ENCODE data around the gene MB.

Gene MB

DNA sequence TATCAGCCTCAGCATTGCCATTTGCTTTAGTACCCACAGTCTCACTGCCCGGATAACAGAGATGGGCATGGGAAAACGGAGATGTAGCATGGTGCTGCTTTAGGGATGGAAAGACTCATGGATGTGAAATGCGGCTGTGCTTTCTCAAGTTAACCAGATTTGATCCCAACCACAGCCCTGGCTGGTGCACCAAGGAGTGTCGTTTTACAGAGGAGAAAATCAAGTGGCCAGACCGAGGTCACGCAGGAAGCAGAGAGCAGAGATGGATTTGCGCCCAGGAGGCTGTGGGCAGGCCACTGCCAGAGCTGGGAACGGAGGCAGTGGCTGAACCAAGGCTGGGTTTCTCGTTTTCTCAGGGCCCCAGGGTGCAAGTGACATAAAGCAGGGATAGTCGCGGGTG lies 9.0 kb downstream of the MB start:
- no peak overlapping the region for H3K4me3 ChIP-seq (replicated peaks; ENCODE audit: low read depth, low read length)
- DNase-seq (ENCODE audit: extremely low read depth, insufficient read length), result no peak

DNA sequence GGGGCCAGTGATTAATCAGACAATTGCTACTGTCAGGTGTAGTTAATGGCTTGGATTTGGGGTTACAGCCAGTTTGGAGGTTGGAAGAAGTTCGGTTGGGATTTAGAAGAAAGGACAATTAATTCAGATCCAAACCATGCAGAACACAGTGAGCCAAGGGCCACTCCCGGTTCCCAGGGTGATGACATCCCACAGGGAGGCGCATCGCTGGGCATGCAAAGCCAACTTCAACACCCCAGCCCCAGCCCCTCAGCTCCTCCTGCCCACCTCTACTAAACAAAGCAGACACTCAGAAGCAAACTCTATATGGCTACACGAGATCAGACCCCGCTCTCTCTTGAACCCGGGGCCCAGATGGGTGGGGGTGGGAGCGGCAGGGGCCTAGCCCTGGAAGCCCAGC lies 10.2 kb downstream of the MB start:
- H3K36me3 ChIP-seq (ENCODE audit: control insufficient read depth, insufficient read depth, low read length), result no peaks in the 10 kb centered on the region
- DNase-seq (ENCODE audit: extremely low read depth, insufficient read length), result no peak
- TF ChIP-seq, protein P1, sequence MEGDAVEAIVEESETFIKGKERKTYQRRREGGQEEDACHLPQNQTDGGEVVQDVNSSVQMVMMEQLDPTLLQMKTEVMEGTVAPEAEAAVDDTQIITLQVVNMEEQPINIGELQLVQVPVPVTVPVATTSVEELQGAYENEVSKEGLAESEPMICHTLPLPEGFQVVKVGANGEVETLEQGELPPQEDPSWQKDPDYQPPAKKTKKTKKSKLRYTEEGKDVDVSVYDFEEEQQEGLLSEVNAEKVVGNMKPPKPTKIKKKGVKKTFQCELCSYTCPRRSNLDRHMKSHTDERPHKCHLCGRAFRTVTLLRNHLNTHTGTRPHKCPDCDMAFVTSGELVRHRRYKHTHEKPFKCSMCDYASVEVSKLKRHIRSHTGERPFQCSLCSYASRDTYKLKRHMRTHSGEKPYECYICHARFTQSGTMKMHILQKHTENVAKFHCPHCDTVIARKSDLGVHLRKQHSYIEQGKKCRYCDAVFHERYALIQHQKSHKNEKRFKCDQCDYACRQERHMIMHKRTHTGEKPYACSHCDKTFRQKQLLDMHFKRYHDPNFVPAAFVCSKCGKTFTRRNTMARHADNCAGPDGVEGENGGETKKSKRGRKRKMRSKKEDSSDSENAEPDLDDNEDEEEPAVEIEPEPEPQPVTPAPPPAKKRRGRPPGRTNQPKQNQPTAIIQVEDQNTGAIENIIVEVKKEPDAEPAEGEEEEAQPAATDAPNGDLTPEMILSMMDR (IDR thresholded peaks at IDR 0.05; ENCODE audit: insufficient read depth, low read length, poor library complexity, severe bottlenecking), result no peak
- H3K27me3 ChIP-seq (replicated peaks; ENCODE audit: control insufficient read depth, insufficient read depth, low read length), result peaks cover 2% of the 10 kb centered on the region
- no peak overlapping the region for H3K4me3 ChIP-seq (replicated peaks; ENCODE audit: low read depth, low read length)

More for the DNA sequence above, 9.0 kb downstream of the MB start:
- peaks cover 2% of the 10 kb centered on the region for H3K27me3 ChIP-seq (replicated peaks; ENCODE audit: control insufficient read depth, insufficient read depth, low read length)
- TF ChIP-seq, protein P1 (IDR thresholded peaks at IDR 0.05; ENCODE audit: insufficient read depth, low read length, poor library complexity, severe bottlenecking), result no peak
- no peaks in the 10 kb centered on the region for H3K36me3 ChIP-seq (ENCODE audit: control insufficient read depth, insufficient read depth, low read length)

DNA sequence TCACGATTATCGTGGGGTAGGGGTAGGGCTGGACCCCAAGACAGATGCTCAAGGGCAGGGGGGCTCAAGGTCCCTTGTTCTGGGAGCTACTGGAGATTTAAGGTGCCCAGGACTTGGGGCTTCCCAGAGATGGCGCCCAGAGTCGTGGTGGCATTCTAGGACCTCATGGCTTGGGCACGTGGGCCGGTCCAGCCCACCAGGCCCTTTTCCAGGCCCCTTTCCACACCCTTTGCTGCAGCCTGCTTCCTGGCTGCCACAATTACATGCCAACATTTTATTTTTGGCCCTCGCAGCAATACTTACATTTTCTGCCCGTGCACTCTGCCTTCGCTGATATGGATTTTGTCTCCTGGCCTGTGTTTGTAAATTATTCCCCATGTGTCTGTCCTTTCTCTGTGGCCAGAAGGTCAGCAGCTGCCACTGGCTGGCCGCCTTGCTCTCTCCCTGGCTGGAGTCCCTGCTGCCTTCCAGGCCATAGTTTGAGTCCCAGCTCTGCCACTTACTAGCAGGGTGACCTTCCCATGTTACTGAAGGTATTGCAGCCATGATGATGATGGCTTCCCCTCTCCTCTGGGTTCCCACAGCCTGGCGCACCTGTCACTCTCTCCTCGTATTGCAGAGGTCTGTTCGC lies 11.2 kb downstream of the MB start:
- Histone ChIP-seq H3K36me3 (ENCODE audit: control insufficient read depth, insufficient read depth, low read length) (no peaks in the 10 kb centered on the region), H3K4me3 (replicated peaks; ENCODE audit: low read depth, low read length) (no peak overlapping the region), H3K27me3 (replicated peaks; ENCODE audit: control insufficient read depth, insufficient read depth, low read length) (peaks cover 2% of the 10 kb centered on the region)
- TF ChIP-seq, protein P1 (IDR thresholded peaks at IDR 0.05; ENCODE audit: insufficient read depth, low read length, poor library complexity, severe bottlenecking), result no peak
- no peak for DNase-seq (ENCODE audit: extremely low read depth, insufficient read length)

DNA sequence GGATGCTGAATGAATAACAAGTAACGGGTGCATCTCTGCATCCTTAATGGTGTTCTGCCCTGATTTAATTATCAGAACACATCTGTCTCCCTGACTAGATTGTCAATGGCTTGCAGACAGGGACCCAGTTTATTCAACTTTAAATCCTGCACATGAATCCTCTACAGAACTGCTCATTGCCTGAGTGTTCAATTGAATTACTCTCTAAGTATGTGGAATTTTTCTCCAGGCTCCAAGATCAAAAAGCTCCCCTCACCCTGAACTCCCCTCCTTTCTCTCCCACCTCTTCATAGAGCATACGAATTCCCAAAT lies 11.8 kb downstream of the MB start:
- no peak overlapping the region for H3K4me3 ChIP-seq (replicated peaks; ENCODE audit: low read depth, low read length)
- TF ChIP-seq, protein P1 (IDR thresholded peaks at IDR 0.05; ENCODE audit: insufficient read depth, low read length, poor library complexity, severe bottlenecking), result no peak

DNA sequence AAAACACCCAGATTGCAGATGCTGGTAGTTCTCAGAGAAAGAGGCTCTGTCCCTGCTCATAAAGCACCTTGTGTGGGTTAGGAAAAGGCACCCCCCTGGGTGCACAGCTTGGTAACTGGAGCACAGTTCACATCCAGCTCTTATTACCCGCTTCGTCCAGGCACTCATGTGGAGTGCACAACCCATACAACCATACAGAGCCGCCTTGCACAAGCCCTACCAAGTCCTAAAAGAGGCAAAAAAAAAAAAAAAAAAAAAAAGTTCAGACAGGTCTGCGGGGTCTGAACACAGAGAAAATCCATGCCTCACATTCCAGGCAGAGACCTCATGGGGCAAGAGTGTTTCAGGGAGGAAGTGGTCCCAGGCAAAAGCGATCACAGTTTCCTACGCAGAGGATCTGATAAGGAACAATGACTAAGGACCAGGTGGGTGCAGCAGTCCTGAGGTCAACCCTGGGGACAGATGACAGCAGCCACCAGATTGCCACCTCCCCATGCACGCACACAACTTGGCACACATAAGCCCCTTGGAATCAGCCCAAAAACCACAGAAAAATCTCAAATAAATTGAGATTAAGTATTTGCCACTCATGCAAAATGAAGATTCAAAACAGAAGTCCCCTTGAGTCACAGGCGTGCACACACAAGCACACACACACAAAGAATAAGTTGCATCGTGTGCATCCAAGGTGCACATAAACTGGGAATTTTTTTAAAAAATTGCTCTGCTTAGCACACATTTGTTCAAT lies 12.3 kb downstream of the MB start:
- TF ChIP-seq, protein P1 (IDR thresholded peaks at IDR 0.05; ENCODE audit: insufficient read depth, low read length, poor library complexity, severe bottlenecking), result no peak
- no peak for DNase-seq (ENCODE audit: extremely low read depth, insufficient read length)
- Histone ChIP-seq H3K27me3 (replicated peaks; ENCODE audit: control insufficient read depth, insufficient read depth, low read length) (peaks cover 2% of the 10 kb centered on the region), H3K36me3 (ENCODE audit: control insufficient read depth, insufficient read depth, low read length) (no peaks in the 10 kb centered on the region), H3K4me3 (replicated peaks; ENCODE audit: low read depth, low read length) (no peak overlapping the region)

More for the DNA sequence above, 11.8 kb downstream of the MB start:
- Histone ChIP-seq H3K27me3 (replicated peaks; ENCODE audit: control insufficient read depth, insufficient read depth, low read length) (peaks cover 2% of the 10 kb centered on the region), H3K36me3 (ENCODE audit: control insufficient read depth, insufficient read depth, low read length) (no peaks in the 10 kb centered on the region)
- DNase-seq (ENCODE audit: extremely low read depth, insufficient read length), result no peak
